ENCODE data around the gene TLNRD1.

DNA sequence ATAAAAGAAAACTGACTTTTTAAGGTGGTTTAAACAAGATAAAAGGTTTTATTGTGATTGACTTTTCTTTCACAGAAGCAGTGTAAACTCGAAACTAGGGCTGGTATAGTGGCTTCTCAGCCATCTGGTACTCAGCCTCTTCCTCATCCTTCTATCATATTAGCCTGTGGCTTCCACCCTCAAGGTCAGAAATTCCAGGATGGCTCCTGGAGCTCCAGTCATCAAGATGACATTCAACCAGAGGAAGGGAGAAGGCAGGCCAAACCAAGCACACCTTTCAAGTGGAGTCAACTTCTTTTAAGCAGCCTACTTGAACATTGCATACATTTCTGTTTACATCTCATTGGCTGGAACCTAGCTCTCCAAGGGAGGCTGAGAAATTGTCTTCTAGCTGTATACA lies 9.8 kb upstream of the TLNRD1 start:
- TF ChIP-seq, protein P1, sequence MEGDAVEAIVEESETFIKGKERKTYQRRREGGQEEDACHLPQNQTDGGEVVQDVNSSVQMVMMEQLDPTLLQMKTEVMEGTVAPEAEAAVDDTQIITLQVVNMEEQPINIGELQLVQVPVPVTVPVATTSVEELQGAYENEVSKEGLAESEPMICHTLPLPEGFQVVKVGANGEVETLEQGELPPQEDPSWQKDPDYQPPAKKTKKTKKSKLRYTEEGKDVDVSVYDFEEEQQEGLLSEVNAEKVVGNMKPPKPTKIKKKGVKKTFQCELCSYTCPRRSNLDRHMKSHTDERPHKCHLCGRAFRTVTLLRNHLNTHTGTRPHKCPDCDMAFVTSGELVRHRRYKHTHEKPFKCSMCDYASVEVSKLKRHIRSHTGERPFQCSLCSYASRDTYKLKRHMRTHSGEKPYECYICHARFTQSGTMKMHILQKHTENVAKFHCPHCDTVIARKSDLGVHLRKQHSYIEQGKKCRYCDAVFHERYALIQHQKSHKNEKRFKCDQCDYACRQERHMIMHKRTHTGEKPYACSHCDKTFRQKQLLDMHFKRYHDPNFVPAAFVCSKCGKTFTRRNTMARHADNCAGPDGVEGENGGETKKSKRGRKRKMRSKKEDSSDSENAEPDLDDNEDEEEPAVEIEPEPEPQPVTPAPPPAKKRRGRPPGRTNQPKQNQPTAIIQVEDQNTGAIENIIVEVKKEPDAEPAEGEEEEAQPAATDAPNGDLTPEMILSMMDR (IDR thresholded peaks at IDR 0.05) = no peak
- TF ChIP-seq POLR2AphosphoS5 (IDR thresholded peaks at IDR 0.05) (no peak), POLR2A (IDR thresholded peaks at IDR 0.05) (no peak)
